ENCODE results near the gene NTRK3. TPM values are rescaled to one million over a fixed set of nuclear protein-coding genes. Genes with fewer than 3 reads are reported as not detected.

NTRK3 gene
- total and polyA plus RNA-seq, 2 donors (not counting 3 experiments of a cell fraction or from before 2014, with no cell fraction given) = not detected

DNA sequence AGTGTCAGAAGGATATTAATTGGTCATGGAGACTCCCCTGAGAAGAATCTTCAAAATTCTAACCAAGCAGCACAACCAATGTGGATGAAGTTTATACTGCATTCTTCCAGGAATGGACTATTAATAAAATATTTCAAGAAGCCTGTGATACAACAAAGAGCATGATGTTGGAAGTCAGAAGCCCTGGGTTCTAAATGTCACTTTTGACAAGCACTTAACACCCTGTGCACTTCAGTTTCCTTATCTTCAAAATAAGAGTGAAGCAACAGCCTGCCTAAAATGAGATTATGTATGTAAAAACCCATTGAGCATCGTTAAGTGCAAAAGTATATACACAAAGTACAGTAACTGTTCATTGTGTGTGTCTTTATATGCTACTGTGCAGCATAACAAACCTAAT lies 369.4 kb downstream of the NTRK3 start:
- Histone ChIP-seq H3K79me2 (ENCODE audit: control insufficient read depth, insufficient read depth, low read length) (no peaks in the 10 kb centered on the region), H2AFZ (ENCODE audit: low read depth, low read length) (no peak overlapping the region), H3K4me1 (ENCODE audit: control insufficient read depth, extremely low read depth, insufficient read depth, low read length) (no peaks in the 10 kb centered on the region), H3K4me3 (replicated peaks in 1 of 3; ENCODE audit: insufficient read depth in 1 of 3, low read depth in 1 of 3, low read length in 3 of 3) (no peak overlapping the region), H3K9me1 (replicated peaks; ENCODE audit: control insufficient read depth, extremely low read depth, insufficient read depth, low read length) (no peaks in the 10 kb centered on the region), H3K9me3 (replicated peaks; ENCODE audit: control insufficient read depth, insufficient read depth, low read length) (no peaks in the 10 kb centered on the region), H4K20me1 (replicated peaks; ENCODE audit: control insufficient read depth, extremely low read depth, insufficient read depth, low read length) (no peaks in the 10 kb centered on the region), H3K9ac (replicated peaks; ENCODE audit: extremely low read depth, insufficient read depth, low read length) (no peak overlapping the region), H3K27me3 (ENCODE audit: control insufficient read depth in 2 of 2, insufficient read depth in 2 of 2, low read length in 2 of 2) (no peaks in the 10 kb centered on the region), H3K36me3 (ENCODE audit: control insufficient read depth in 2 of 2, extremely low read depth in 1 of 2, insufficient read depth in 2 of 2, low read length in 2 of 2) (no peaks in the 10 kb centered on the region), H3K27ac (ENCODE audit: insufficient read depth, low read depth, low read length) (no peak overlapping the region), H3K4me2 (ENCODE audit: insufficient read depth, low read length) (no peak overlapping the region)
- FAIRE-seq = no peak
- no TSS peak for BruUV-seq (replicated peaks)
- no peak for DNase-seq (ENCODE audit: low read depth, low spot score)
- POLR2A ChIA-PET = no interaction called here
- TF ChIP-seq GATA2 (IDR thresholded peaks at IDR 0.05; ENCODE audit: insufficient read depth, insufficient read length, low read depth, low read length) (no peak), JUN (IDR thresholded peaks at IDR 0.05; ENCODE audit: borderline replicate concordance, insufficient read depth, insufficient read length, low read depth) (no peak)
- intact Hi-C loops (cut with micrococcal nuclease) = no loop called here
- dilution Hi-C loops (cut with MboI; ENCODE audit: extremely low pct_ligation_motif_present, low sequenced_read_pairs) = no loop called here
- CTCF ChIA-PET = no interaction called here

DNA sequence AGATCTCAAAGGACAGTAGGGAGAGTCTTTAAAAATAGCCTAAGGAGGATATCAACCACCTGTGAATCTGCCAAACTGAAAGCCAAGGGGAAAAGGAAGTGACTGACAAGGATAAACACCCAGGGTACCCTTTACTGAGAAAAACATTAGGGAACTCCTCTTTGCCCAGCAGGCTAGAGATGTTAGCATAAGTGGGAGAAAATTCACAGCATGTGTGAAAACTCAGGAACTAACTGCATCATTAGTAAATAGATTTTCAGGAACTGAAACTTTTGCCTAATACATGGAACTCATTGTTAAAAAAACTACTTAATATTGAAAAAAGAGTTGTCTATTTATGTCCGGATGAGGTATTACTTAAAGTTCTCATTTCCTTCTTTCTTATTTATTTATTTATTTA lies 375.5 kb downstream of the NTRK3 start:
- Histone ChIP-seq H4K20me1 (replicated peaks; ENCODE audit: control insufficient read depth, extremely low read depth, insufficient read depth, low read length) (no peaks in the 10 kb centered on the region), H3K36me3 (ENCODE audit: control insufficient read depth in 2 of 2, extremely low read depth in 1 of 2, insufficient read depth in 2 of 2, low read length in 2 of 2) (no peaks in the 10 kb centered on the region), H3K27ac (ENCODE audit: insufficient read depth, low read depth, low read length) (no peak overlapping the region), H3K4me1 (ENCODE audit: control insufficient read depth, extremely low read depth, insufficient read depth, low read length) (no peaks in the 10 kb centered on the region), H3K79me2 (ENCODE audit: control insufficient read depth, insufficient read depth, low read length) (no peaks in the 10 kb centered on the region), H3K4me3 (replicated peaks in 1 of 3; ENCODE audit: insufficient read depth in 1 of 3, low read depth in 1 of 3, low read length in 3 of 3) (no peak overlapping the region), H2AFZ (ENCODE audit: low read depth, low read length) (no peak overlapping the region), H3K4me2 (ENCODE audit: insufficient read depth, low read length) (no peak overlapping the region), H3K9me1 (replicated peaks; ENCODE audit: control insufficient read depth, extremely low read depth, insufficient read depth, low read length) (no peaks in the 10 kb centered on the region), H3K9me3 (replicated peaks; ENCODE audit: control insufficient read depth, insufficient read depth, low read length) (peaks cover 2% of the 10 kb centered on the region), H3K9ac (replicated peaks; ENCODE audit: extremely low read depth, insufficient read depth, low read length) (no peak overlapping the region), H3K27me3 (ENCODE audit: control insufficient read depth in 2 of 2, insufficient read depth in 2 of 2, low read length in 2 of 2) (no peaks in the 10 kb centered on the region)
- BruUV-seq (replicated peaks) = no TSS peak
- CTCF ChIA-PET = no interaction called here
- FAIRE-seq (no peak), DNase-seq (ENCODE audit: low read depth, low spot score) (no peak)
- POLR2A ChIA-PET = no interaction called here
- intact Hi-C loops (cut with micrococcal nuclease) = no loop called here
- no peak for TF ChIP-seq POLR2A (IDR thresholded peaks at IDR 0.05; ENCODE audit: low read depth, low read length)
- TF ChIP-seq POLR2AphosphoS5 (IDR thresholded peaks at IDR 0.05; ENCODE audit: insufficient read depth, low read depth, low read length) = no peak
- TF ChIP-seq, protein P1, sequence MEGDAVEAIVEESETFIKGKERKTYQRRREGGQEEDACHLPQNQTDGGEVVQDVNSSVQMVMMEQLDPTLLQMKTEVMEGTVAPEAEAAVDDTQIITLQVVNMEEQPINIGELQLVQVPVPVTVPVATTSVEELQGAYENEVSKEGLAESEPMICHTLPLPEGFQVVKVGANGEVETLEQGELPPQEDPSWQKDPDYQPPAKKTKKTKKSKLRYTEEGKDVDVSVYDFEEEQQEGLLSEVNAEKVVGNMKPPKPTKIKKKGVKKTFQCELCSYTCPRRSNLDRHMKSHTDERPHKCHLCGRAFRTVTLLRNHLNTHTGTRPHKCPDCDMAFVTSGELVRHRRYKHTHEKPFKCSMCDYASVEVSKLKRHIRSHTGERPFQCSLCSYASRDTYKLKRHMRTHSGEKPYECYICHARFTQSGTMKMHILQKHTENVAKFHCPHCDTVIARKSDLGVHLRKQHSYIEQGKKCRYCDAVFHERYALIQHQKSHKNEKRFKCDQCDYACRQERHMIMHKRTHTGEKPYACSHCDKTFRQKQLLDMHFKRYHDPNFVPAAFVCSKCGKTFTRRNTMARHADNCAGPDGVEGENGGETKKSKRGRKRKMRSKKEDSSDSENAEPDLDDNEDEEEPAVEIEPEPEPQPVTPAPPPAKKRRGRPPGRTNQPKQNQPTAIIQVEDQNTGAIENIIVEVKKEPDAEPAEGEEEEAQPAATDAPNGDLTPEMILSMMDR (IDR thresholded peaks at IDR 0.05; ENCODE audit: extremely low read depth in 1 of 2, insufficient read depth in 1 of 2, low read depth in 1 of 2, low read length in 2 of 2) = no peak
- no peak for TF ChIP-seq MYC (IDR thresholded peaks at IDR 0.05; ENCODE audit: low read depth, low read length)
- no peak for TF ChIP-seq EZH2 (IDR thresholded peaks at IDR 0.05; ENCODE audit: borderline replicate concordance, low read depth, low read length, severe bottlenecking)
- TF ChIP-seq JUN (IDR thresholded peaks at IDR 0.05; ENCODE audit: borderline replicate concordance, insufficient read depth, insufficient read length, low read depth) = no peak
- TF ChIP-seq GATA2 (IDR thresholded peaks at IDR 0.05; ENCODE audit: insufficient read depth, insufficient read length, low read depth, low read length) = no peak
- TF ChIP-seq, protein P2, sequence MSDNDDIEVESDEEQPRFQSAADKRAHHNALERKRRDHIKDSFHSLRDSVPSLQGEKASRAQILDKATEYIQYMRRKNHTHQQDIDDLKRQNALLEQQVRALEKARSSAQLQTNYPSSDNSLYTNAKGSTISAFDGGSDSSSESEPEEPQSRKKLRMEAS (IDR thresholded peaks at IDR 0.05; ENCODE audit: insufficient read depth, insufficient read length) = no peak
- TF ChIP-seq FOS (IDR thresholded peaks at IDR 0.05; ENCODE audit: borderline replicate concordance, insufficient read depth, low read length) = no peak
- dilution Hi-C loops (cut with MboI; ENCODE audit: extremely low pct_ligation_motif_present, low sequenced_read_pairs) = no loop called here

All from endothelial cell of umbilical vein (primary cell).